ENCODE results near the gene EEF1A1. TPM values are rescaled to one million over a fixed set of nuclear protein-coding genes. Genes with fewer than 3 reads are reported as not detected.
A peak's percentile ranks its signal among the peaks of the same experiment; 100 is the strongest.
"Not testable (repeated sequence)": the region's sequence is repeated elsewhere in the genome, so short reads cannot be mapped to it uniquely, and the experiment has no call there.

The EEF1A1 gene
- total and polyA plus RNA-seq, 5 donors = 2,506 to 6,620 (median 4,687) TPM

- H3K27me3 ChIP-seq (ENCODE audit: control insufficient read depth, insufficient read depth); DNase-seq; H3K4me1 ChIP-seq (ENCODE audit: control insufficient read depth, insufficient read depth, low read length); H3K4me3 ChIP-seq (ENCODE audit: low read length); H3K27ac ChIP-seq (ENCODE audit: low read length); intact Hi-C loops (cut with DNase I); ATAC-seq; H3K9me3 ChIP-seq (ENCODE audit: control insufficient read depth, low read length): not testable (repeated sequence)
- 95% methylated on average over 12 of the region's 12 CpGs for WGBS
These were observed 38.6 kb upstream of the EEF1A1 start for GRCh38 chr6:73559399-73559794.

GRCh38 chr6:73558624-73559398, 38.0 kb upstream of the EEF1A1 start:
- no peak for DNase-seq
- Histone ChIP-seq H3K4me1 (ENCODE audit: control insufficient read depth, insufficient read depth, low read length) (no peaks in the 10 kb centered on the region), H3K9me3 (ENCODE audit: control insufficient read depth, low read length) (no peaks in the 10 kb centered on the region), H3K4me3 (ENCODE audit: low read length) (no peak overlapping the region), H3K27me3 (ENCODE audit: control insufficient read depth, insufficient read depth) (no peaks in the 10 kb centered on the region), H3K27ac (ENCODE audit: low read length) (no peak overlapping the region)
- intact Hi-C loops (cut with DNase I) = no loop called here
- peak in 1 of 2 donors; percentile 16 for ATAC-seq
- 75% methylated on average over 4 of the region's 4 CpGs for WGBS

GRCh38 chr6:73556836-73557235, 36.0 kb upstream of the EEF1A1 start:
- Histone ChIP-seq H3K4me1 (ENCODE audit: control insufficient read depth, insufficient read depth, low read length) (no peaks in the 10 kb centered on the region), H3K4me3 (ENCODE audit: low read length) (no peak overlapping the region), H3K9me3 (ENCODE audit: control insufficient read depth, low read length) (no peaks in the 10 kb centered on the region), H3K27me3 (ENCODE audit: control insufficient read depth, insufficient read depth) (no peaks in the 10 kb centered on the region), H3K27ac (ENCODE audit: low read length) (no peak overlapping the region)
- DNase-seq = no peak
- no peak for ATAC-seq
- 30% methylated on average over 1 of the region's 1 CpG for WGBS
- intact Hi-C loops (cut with DNase I) = no loop called here

DNA sequence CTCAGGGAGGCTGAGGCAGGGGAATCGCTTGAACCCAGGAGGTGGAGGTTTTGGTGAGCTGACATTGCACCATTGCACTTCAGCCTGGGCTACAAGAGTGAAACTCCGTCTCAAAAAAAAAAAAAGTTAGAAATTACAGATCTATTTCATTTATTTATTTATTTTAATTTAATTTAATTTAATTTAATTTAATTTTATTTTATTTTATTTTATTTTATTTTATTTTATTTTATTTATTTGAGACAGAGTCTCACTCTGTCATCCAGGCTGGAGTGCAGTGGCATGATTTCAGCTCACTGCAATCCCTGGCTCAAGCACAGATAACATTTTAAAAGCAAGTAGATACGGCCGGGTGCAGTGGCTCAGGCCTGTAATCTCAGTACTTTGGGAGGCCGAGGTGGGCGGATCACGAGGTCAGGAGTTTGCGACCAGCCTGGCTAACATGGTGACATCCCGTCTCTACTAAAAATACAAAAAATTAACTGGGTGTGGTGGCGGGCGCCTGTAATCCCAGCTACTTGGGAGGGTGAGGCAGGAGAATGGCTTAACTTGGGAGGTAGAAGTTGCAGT, 34.6 kb upstream of the EEF1A1 start:
- H3K9me3 ChIP-seq (ENCODE audit: control insufficient read depth, low read length); H3K4me3 ChIP-seq (ENCODE audit: low read length); DNase-seq; H3K27me3 ChIP-seq (ENCODE audit: control insufficient read depth, insufficient read depth); H3K4me1 ChIP-seq (ENCODE audit: control insufficient read depth, insufficient read depth, low read length); H3K27ac ChIP-seq (ENCODE audit: low read length); ATAC-seq; intact Hi-C loops (cut with DNase I): not testable (repeated sequence)
- 82% methylated on average over 11 of the region's 11 CpGs for WGBS

DNA sequence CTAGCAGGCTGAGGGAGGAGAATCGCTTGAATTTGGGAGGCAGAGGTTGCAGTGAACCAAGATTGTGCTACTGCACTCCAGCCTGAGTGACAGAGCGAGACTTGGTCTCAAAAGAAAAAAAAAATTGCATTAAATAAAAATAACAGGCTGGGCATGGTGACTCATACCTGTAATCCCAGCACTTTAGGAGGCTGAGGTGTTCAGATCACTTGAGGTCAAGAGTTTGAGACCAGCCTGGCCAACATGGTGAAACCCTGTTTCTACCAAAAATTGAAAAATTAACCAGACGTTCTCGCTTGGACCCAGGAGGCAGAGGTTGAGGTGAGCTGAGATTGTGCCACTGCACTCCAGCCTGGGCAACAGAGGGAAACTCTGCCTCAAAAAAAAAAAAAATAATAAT, 30.3 kb upstream of the EEF1A1 start:
- H3K27me3 ChIP-seq (ENCODE audit: control insufficient read depth, insufficient read depth); ATAC-seq; DNase-seq; H3K9me3 ChIP-seq (ENCODE audit: control insufficient read depth, low read length); H3K27ac ChIP-seq (ENCODE audit: low read length); H3K4me3 ChIP-seq (ENCODE audit: low read length); H3K4me1 ChIP-seq (ENCODE audit: control insufficient read depth, insufficient read depth, low read length); intact Hi-C loops (cut with DNase I): not testable (repeated sequence)
- 98% methylated on average over 4 of the region's 4 CpGs for WGBS

GRCh38 chr6:73548458-73549446, 27.9 kb upstream of the EEF1A1 start:
- H3K9me3 ChIP-seq (ENCODE audit: control insufficient read depth, low read length) = no peaks in the 10 kb centered on the region
- DNase-seq (no peak), ATAC-seq (no peak)
- H3K4me3 ChIP-seq (ENCODE audit: low read length) = no peak overlapping the region
- H3K27me3 ChIP-seq (ENCODE audit: control insufficient read depth, insufficient read depth) = no peaks in the 10 kb centered on the region
- WGBS = 83% methylated on average over 12 of the region's 12 CpGs
- intact Hi-C loops (cut with DNase I) = no loop called here
- no peak overlapping the region for H3K27ac ChIP-seq (ENCODE audit: low read length)
- no peaks in the 10 kb centered on the region for H3K4me1 ChIP-seq (ENCODE audit: control insufficient read depth, insufficient read depth, low read length)

DNA sequence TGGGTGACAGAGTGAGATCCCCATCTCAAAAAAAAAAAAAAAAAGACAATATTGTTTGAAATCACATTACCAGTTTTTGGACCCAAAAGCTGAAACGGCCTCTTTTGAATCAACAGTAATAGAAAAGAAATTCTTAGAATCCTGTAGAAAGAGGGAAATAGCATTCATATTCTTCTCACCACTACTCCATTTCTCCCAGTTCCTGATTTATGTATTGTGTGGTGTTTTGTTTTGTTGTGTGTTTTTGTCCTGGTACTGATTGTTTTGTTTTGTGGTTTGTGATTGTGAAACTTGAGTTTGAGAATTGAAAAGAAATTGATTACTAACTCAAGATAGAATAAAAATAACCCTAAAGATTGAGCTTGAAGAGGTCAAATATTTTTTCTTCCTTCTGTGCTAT, 26.2 kb upstream of the EEF1A1 start:
- Histone ChIP-seq H3K9me3 (ENCODE audit: control insufficient read depth, low read length) (no peaks in the 10 kb centered on the region), H3K27me3 (ENCODE audit: control insufficient read depth, insufficient read depth) (no peaks in the 10 kb centered on the region), H3K4me1 (ENCODE audit: control insufficient read depth, insufficient read depth, low read length) (no peaks in the 10 kb centered on the region), H3K4me3 (ENCODE audit: low read length) (no peak overlapping the region), H3K27ac (ENCODE audit: low read length) (no peak overlapping the region)
- ATAC-seq (no peak), DNase-seq (no peak)
- intact Hi-C loops (cut with DNase I) = no loop called here
- 84% methylated on average over 1 of the region's 1 CpG for WGBS

DNA sequence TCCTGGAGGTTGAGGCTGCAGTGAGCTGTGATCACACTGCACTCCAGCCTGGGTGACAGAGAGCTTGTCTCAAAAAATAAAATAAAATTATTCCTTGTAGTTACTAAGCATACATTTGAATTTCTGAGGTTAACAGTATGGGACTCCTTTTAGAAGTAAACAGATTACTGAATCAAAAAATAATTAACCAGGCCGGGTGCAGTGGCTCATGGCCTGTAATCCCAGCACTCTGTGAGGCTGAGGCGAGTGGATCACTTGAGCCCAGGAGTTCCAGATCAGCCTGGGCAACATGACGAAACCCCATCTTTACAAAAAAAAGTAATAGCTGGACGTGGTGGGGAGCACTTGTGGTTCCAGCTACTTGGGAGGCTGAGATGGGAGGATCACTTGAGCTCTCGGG, 22.1 kb upstream of the EEF1A1 start:
- H3K4me1 ChIP-seq (ENCODE audit: control insufficient read depth, insufficient read depth, low read length) = no peaks in the 10 kb centered on the region
- 92% methylated on average over 5 of the region's 5 CpGs for WGBS
- no peaks in the 10 kb centered on the region for H3K27me3 ChIP-seq (ENCODE audit: control insufficient read depth, insufficient read depth)
- no peak overlapping the region for H3K27ac ChIP-seq (ENCODE audit: low read length)
- intact Hi-C loops (cut with DNase I) = no loop called here
- H3K4me3 ChIP-seq (ENCODE audit: low read length) = no peak overlapping the region
- H3K9me3 ChIP-seq (ENCODE audit: control insufficient read depth, low read length) = no peaks in the 10 kb centered on the region
- ATAC-seq (no peak), DNase-seq (no peak)

GRCh38 chr6:73542481-73542880, 21.6 kb upstream of the EEF1A1 start:
- H3K27ac ChIP-seq (ENCODE audit: low read length); DNase-seq; H3K9me3 ChIP-seq (ENCODE audit: control insufficient read depth, low read length); H3K4me1 ChIP-seq (ENCODE audit: control insufficient read depth, insufficient read depth, low read length); ATAC-seq; H3K27me3 ChIP-seq (ENCODE audit: control insufficient read depth, insufficient read depth); H3K4me3 ChIP-seq (ENCODE audit: low read length); intact Hi-C loops (cut with DNase I): not testable (repeated sequence)
- WGBS = 91% methylated on average over 3 of the region's 3 CpGs

DNA sequence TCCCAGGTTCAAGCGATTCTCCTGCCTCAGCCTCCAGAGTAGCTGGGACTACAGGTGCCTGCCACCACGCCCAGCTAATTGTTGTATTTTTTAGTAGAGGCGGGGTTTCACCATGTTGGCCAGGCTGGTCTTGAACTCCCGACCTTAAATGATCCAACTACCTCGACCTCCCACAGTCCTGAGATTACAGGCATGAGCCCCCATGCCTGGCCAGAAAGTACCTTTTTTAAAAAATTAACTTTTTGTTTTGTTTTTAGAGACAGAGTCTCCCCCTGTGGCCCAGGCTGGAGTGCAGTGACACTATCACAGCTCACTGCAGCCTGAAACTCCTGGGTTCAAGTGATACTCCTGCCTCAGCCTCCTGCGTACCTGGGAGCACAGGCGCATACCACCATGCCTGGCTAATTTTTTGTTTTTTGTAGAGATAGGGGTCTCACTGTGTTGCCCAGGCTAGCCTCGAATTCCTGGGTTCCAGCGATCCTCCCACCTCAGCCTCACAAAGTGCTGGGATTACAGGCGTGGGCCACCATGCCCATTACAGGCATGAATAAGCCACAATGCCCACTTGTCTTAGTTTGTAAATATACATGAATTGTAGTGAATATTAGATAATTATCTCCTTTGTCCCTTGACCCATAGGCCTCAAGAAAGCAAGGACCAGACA, 17.4 kb upstream of the EEF1A1 start:
- ATAC-seq (no peak), DNase-seq (no peak)
- no peak overlapping the region for H3K4me3 ChIP-seq (ENCODE audit: low read length)
- 95% methylated on average over 10 of the region's 10 CpGs for WGBS
- intact Hi-C loops (cut with DNase I) = no loop called here
- H3K9me3 ChIP-seq (ENCODE audit: control insufficient read depth, low read length) = no peaks in the 10 kb centered on the region
- no peak overlapping the region for H3K27ac ChIP-seq (ENCODE audit: low read length)
- no peaks in the 10 kb centered on the region for H3K27me3 ChIP-seq (ENCODE audit: control insufficient read depth, insufficient read depth)
- H3K4me1 ChIP-seq (ENCODE audit: control insufficient read depth, insufficient read depth, low read length) = no peaks in the 10 kb centered on the region
